Ishikawa (cell line): Measurements from ENCODE around the gene ABI3.

ENCODE experiments used
- CEBPB ChIP-seq: IDR thresholded peaks from 2 replicates; pipeline ENCODE4 v1.6.1; 2012
- CREB1 ChIP-seq: IDR thresholded peaks from 2 replicates; pipeline ENCODE4 v1.6.1; 2012; ENCODE audit warnings: low read depth
- EGR1 ChIP-seq: IDR thresholded peaks from 2 replicates; pipeline ENCODE4 v1.6.1; 2012
- EP300 ChIP-seq: IDR thresholded peaks from 2 replicates; pipeline ENCODE4 v1.6.1; 2012; ENCODE audit warnings: borderline replicate concordance
- FOXM1 ChIP-seq: IDR thresholded peaks from 2 replicates; pipeline ENCODE4 v1.6.1; 2012; ENCODE audit warnings: low read depth, borderline replicate concordance
- NFIC ChIP-seq: IDR thresholded peaks from 2 replicates; pipeline ENCODE4 v1.6.1; 2012
- RAD21 ChIP-seq: IDR thresholded peaks from 2 replicates; pipeline ENCODE4 v1.6.1; 2012; ENCODE audit warnings: low read depth
- TAF1 ChIP-seq: IDR thresholded peaks from 2 replicates; pipeline ENCODE4 v1.6.1; 2012; ENCODE audit warnings: low read depth, mild to moderate bottlenecking
- TCF12 ChIP-seq: IDR thresholded peaks from 2 replicates; pipeline ENCODE4 v1.6.1; 2012; ENCODE audit warnings: low read depth
- TEAD4 ChIP-seq: IDR thresholded peaks from 2 replicates; pipeline ENCODE4 v1.6.1; 2012
- YY1 ChIP-seq: IDR thresholded peaks from 2 replicates; pipeline ENCODE4 v1.6.1; 2012; ENCODE audit warnings: low read depth
- ZBTB7A ChIP-seq: IDR thresholded peaks from 2 replicates; pipeline ENCODE4 v1.6.1; 2012; ENCODE audit warnings: low read depth
- TF ChIP-seq, protein P1 (sequence below): IDR thresholded peaks from 2 replicates; pipeline ENCODE4 v1.6.1; 2012; ENCODE audit warnings: low read depth, mild to moderate bottlenecking
- TF ChIP-seq, protein P2 (sequence below): IDR thresholded peaks from 2 replicates; pipeline ENCODE4 v1.6.1; 2012
- TF ChIP-seq, protein P3 (sequence below): IDR thresholded peaks from 2 replicates; pipeline ENCODE4 v1.6.1; 2012

The ABI3 gene

DNA sequence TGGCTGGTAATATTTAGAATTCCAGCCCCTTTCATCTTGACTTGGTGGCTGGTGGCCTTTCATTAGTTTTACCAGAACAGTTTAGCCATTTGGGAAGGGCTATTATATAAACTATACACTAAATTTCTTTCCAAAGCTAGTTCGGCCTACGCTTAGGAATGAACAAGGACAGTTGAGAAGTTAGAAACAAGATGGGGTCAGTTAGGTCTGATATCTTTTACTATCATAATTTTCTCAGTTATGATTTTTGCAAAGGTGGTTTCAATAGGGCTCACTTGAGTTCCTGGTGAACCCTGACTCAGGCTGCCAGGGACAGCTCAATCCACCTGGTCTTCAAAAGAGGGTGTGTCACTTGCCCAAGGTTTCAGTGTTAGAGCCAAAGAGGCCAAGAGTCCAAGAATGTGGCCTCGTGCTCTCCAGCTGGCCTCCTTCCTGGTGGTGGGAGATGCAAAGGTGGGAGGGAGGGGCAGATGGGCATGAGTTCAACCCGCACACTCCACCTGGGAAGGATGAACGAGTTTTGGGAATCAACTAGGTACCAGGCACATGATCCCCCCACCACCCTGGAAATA is 24.1 kb downstream of the ABI3 start:
- TF ChIP-seq, protein P1, sequence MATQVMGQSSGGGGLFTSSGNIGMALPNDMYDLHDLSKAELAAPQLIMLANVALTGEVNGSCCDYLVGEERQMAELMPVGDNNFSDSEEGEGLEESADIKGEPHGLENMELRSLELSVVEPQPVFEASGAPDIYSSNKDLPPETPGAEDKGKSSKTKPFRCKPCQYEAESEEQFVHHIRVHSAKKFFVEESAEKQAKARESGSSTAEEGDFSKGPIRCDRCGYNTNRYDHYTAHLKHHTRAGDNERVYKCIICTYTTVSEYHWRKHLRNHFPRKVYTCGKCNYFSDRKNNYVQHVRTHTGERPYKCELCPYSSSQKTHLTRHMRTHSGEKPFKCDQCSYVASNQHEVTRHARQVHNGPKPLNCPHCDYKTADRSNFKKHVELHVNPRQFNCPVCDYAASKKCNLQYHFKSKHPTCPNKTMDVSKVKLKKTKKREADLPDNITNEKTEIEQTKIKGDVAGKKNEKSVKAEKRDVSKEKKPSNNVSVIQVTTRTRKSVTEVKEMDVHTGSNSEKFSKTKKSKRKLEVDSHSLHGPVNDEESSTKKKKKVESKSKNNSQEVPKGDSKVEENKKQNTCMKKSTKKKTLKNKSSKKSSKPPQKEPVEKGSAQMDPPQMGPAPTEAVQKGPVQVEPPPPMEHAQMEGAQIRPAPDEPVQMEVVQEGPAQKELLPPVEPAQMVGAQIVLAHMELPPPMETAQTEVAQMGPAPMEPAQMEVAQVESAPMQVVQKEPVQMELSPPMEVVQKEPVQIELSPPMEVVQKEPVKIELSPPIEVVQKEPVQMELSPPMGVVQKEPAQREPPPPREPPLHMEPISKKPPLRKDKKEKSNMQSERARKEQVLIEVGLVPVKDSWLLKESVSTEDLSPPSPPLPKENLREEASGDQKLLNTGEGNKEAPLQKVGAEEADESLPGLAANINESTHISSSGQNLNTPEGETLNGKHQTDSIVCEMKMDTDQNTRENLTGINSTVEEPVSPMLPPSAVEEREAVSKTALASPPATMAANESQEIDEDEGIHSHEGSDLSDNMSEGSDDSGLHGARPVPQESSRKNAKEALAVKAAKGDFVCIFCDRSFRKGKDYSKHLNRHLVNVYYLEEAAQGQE: no peak
- TF ChIP-seq TAF1 (no peak), EP300 (no peak)
- TF ChIP-seq, protein P2, sequence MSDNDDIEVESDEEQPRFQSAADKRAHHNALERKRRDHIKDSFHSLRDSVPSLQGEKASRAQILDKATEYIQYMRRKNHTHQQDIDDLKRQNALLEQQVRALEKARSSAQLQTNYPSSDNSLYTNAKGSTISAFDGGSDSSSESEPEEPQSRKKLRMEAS: no peak

DNA sequence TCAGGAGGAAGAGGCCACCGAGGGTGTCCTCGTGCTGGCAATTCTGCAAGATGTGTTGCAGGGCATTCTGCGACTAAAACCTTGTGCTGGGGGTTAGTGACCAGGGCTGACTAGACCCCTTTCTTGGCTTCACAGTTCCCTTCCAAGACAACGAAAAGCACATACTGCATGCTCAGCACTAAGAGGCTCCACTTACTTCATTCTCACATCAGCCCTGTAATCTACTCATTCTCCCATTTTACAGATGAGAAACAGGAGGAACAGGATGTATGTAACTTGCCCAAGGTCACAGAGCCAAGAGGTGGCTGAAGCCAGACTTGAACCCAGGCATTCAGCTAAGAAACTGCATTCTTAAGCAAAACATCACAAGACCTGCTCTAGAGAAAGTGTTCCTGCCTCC is 25.4 kb downstream of the ABI3 start:
- no peak for TF ChIP-seq CEBPB

DNA sequence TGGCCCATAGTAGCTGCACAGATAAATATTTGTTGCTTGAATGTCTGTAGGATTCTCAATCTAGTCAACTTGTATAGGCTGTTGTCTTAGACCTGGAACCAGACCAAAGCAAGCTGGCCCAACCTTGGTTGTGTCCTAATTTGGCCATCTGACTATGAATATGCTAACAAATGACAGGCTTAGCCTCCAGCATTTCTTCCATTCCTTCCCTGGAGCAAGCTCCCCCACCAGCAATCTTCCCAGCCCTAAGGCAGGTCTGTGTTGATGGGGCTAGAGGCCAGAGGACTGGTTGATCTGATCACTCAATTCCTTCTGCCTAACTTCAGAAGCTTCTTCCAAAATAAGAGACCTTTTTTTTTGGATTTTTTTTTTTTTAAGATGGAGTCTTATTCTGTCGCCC is 29.5 kb downstream of the ABI3 start:
- TF ChIP-seq ZBTB7A: no peak
- no peak for TF ChIP-seq TCF12
- no peak for TF ChIP-seq TEAD4
- TF ChIP-seq, protein P2: no peak
- no peak for TF ChIP-seq RAD21
- no peak for TF ChIP-seq NFIC
- no peak for TF ChIP-seq EGR1
- TF ChIP-seq FOXM1: no peak
- TF ChIP-seq YY1: no peak
- no peak for TF ChIP-seq TAF1
- TF ChIP-seq CEBPB: no peak
- TF ChIP-seq, protein P3, sequence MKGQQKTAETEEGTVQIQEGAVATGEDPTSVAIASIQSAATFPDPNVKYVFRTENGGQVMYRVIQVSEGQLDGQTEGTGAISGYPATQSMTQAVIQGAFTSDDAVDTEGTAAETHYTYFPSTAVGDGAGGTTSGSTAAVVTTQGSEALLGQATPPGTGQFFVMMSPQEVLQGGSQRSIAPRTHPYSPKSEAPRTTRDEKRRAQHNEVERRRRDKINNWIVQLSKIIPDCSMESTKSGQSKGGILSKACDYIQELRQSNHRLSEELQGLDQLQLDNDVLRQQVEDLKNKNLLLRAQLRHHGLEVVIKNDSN: no peak
- TF ChIP-seq CREB1: no peak
- TF ChIP-seq, protein P1: no peak
- TF ChIP-seq EP300: no peak

DNA sequence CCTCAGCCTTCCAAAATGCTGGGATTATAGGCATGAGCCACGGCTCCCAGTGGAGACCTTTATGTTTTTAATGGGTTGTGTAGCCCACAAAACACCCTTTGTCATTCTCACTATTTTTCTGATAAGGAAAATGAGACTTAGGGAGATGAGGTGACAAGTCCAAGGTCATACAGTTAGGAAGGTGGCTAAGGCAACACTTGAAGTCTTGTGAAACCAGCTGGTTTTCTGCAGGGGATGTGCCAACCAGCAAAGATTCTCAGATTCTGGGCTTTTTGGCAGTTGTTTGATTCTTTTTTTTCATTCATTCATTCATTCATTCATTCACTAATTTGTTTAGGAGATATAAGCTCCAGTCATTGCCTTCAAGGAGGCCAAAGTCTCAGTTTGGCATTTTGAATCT is 30.1 kb downstream of the ABI3 start:
- TF ChIP-seq TCF12: no peak
- TF ChIP-seq RAD21: no peak
- TF ChIP-seq, protein P2: no peak

DNA sequence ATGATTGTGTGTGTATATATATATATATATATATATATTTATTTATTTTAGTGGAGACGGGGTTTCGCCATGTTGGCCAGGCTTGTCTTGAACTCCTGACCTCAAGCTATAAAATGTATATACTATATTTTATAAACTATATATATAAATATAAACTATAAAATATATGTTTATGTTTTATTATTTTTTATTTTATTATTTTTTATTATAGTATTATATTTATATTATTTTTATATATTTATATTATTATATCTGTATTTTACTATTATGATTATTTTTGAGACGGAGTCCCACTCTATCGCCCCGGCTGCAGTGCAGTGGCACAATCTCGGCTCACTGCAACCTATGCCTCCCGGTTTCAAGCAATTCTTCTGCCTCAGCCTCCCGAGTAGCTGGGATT is 30.5 kb downstream of the ABI3 start:
- no peak for TF ChIP-seq CREB1
- TF ChIP-seq NFIC: no peak
- no peak for TF ChIP-seq FOXM1
- TF ChIP-seq, protein P1: no peak
- TF ChIP-seq EGR1: no peak
- no peak for TF ChIP-seq TAF1
- TF ChIP-seq YY1: no peak
- TF ChIP-seq TCF12: no peak
- TF ChIP-seq CEBPB: no peak
- no peak for TF ChIP-seq ZBTB7A
- TF ChIP-seq EP300: no peak
- no peak for TF ChIP-seq TEAD4
